Right forelimb (tissue), 1 donor: Measurements from ENCODE around the gene CRYAB.
A peak's percentile ranks its signal among the peaks of the same experiment; 100 is the strongest.

Source experiments
- DNase-seq: peaks from one replicate; pipeline ENCODE4 v3.0.0-alpha.2; 2018

CRYAB gene

GRCh38 chr11:111911563-111912401 is at the start of gene CRYAB:
Gene CRYAB (minus strand): TSS chr11:111911770. CDS start chr11:111911724, 46 bp downstream.
- peak; percentile 88 for DNase-seq

- no peak for DNase-seq
Observed at GRCh38 chr11:111960916-111961315, 49.3 kb upstream of the CRYAB start.

GRCh38 chr11:111957663-111958444 is 46.3 kb upstream of the CRYAB start:
- DNase-seq = no peak

GRCh38 chr11:111954154-111954553 is 42.6 kb upstream of the CRYAB start:
- no peak for DNase-seq

GRCh38 chr11:111951565-111951964 is 40.0 kb upstream of the CRYAB start:
- no peak for DNase-seq

GRCh38 chr11:111949519-111950426 is 38.2 kb upstream of the CRYAB start:
- DNase-seq = no peak

- DNase-seq = no peak
Observed at GRCh38 chr11:111947143-111947542, 35.6 kb upstream of the CRYAB start.

- no peak for DNase-seq
Observed at GRCh38 chr11:111946499-111946898, 34.9 kb upstream of the CRYAB start.

GRCh38 chr11:111945198-111945597 is 33.6 kb upstream of the CRYAB start:
- DNase-seq = no peak

- no peak for DNase-seq
Observed at GRCh38 chr11:111944651-111945051, 33.1 kb upstream of the CRYAB start.

GRCh38 chr11:111944139-111944538 is 32.6 kb upstream of the CRYAB start:
- DNase-seq = no peak

GRCh38 chr11:111942829-111943228 is 31.3 kb upstream of the CRYAB start:
- DNase-seq = no peak

- DNase-seq = no peak
Observed at GRCh38 chr11:111941963-111942362, 30.4 kb upstream of the CRYAB start.

- DNase-seq = no peak
Observed at GRCh38 chr11:111939836-111940604, 28.4 kb upstream of the CRYAB start.

- DNase-seq = no peak
Observed at GRCh38 chr11:111938687-111939160, 27.2 kb upstream of the CRYAB start.

GRCh38 chr11:111937844-111938243 is 26.3 kb upstream of the CRYAB start:
- DNase-seq = no peak

- DNase-seq = no peak
Observed at GRCh38 chr11:111937461-111937769, 25.8 kb upstream of the CRYAB start.

- no peak for DNase-seq
Observed at GRCh38 chr11:111936040-111936540, 24.5 kb upstream of the CRYAB start.

GRCh38 chr11:111935317-111936039 is 23.9 kb upstream of the CRYAB start:
- no peak for DNase-seq

GRCh38 chr11:111934306-111934705 is 22.7 kb upstream of the CRYAB start:
- no peak for DNase-seq

GRCh38 chr11:111933872-111934271 is 22.3 kb upstream of the CRYAB start:
- DNase-seq = no peak
